Nephron progenitor cell (in vitro differentiated cells): Measurements from ENCODE around the gene AQP12B.

Experiments
- DNase-seq: peaks from one replicate; pipeline ENCODE4 v3.0.0; 2021
- H3K27ac Mint-ChIP-seq: 2 replicates; pipeline ENCODE4 v1.8.0; 2021; ENCODE audit warnings: mild to moderate bottlenecking, moderate library complexity, mixed read lengths
- H3K27me3 Mint-ChIP-seq: 2 replicates; pipeline ENCODE4 v1.8.0; 2021; ENCODE audit warnings: mild to moderate bottlenecking, low read depth, mixed read lengths; ENCODE audit not compliant: poor library complexity
- H3K36me3 Mint-ChIP-seq: 2 replicates; pipeline ENCODE4 v1.8.0; 2021; ENCODE audit warnings: low read depth, mixed read lengths
- H3K4me1 Mint-ChIP-seq: 2 replicates; pipeline ENCODE4 v1.8.0; 2021; ENCODE audit warnings: mixed read lengths
- H3K4me3 Mint-ChIP-seq: 2 replicates; pipeline ENCODE4 v1.8.0; 2021; ENCODE audit warnings: mild to moderate bottlenecking, moderate library complexity, mixed read lengths
- H3K9me3 Mint-ChIP-seq: 2 replicates; pipeline ENCODE4 v1.8.0; 2021; ENCODE audit warnings: mild to moderate bottlenecking, moderate library complexity, mixed read lengths
- CTCF ChIP-seq: fragments of 200-600 bp; sonication (generic); IDR thresholded peaks from 2 replicates; pipeline ENCODE4 v1.5.0; 2021; ENCODE audit warnings: antibody characterized with exemption

The AQP12B gene

GRCh38 chr2:240646900-240647502, 35.7 kb downstream of the AQP12B start:
- Mint-ChIP-seq H3K4me3 (no peak overlapping the region), H3K9me3 (peaks cover 12% of the 10 kb centered on the region), H3K27ac (no peak overlapping the region), H3K36me3 (no peaks in the 10 kb centered on the region), H3K27me3 (peaks cover 64% of the 10 kb centered on the region), H3K4me1 (peaks cover 30% of the 10 kb centered on the region)
- DNase-seq = no peak
- no peak for TF ChIP-seq CTCF

DNA sequence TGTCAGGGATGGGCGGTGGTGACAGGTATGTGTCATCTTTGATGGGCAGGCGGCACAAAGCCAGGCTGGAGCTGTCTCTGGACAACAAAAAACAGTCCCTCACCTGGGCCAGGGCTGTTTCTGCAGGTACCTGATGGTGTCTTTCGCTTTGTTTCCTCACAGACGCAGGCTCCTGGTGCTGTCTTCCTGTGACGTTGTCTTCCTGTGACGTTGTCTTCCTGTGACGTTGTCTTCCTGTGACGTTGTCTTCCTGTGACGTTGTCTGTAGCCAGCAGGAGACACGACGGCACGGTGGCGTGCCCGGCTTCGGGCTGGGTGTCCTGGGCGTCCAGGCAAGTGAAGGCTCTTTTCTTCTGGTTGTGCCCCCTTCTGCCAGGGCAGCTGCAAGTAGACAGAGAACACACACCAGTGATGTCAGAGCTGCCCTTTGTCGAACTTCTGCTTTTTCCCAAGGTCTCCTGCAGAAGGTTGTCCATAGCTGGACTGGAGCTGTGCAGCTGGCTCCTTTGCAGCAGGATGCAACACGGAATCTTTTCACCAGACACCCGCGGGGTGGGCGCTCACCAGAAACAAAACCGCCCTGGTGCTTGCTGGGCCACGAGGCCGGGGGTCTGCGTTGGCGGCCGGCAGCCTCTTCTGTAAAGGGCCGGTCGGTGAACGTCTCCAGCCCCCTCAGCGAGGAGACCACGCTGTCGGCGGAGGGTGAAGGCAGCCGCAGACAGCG, 36.3 kb downstream of the AQP12B start:
- Mint-ChIP-seq H3K4me3 (no peak overlapping the region), H3K27ac (no peak overlapping the region), H3K27me3 (peaks cover 59% of the 10 kb centered on the region), H3K36me3 (no peaks in the 10 kb centered on the region), H3K9me3 (peaks cover 6% of the 10 kb centered on the region), H3K4me1 (peaks cover 30% of the 10 kb centered on the region)
- DNase-seq = no peak
- no peak for TF ChIP-seq CTCF

DNA sequence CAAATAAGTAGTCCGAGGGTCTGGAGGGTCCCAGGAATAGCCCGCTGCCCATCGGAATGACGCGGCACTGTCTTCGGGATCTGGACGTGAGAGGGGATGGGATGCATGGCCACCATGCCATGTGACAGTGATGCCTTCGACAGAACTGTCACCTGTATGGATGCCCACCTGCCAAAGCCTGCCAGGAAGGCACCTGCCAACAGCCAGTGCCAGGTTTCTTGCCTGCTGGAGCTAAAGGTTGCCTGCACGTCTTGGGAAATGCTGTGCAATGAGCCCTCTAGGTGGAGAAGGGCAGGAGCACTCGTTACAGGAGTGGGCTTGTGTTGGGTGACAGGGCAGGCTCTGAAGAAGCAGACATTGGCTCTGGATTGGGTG, 36.9 kb downstream of the AQP12B start:
- TF ChIP-seq CTCF = no peak
- H3K27ac Mint-ChIP-seq = no peak overlapping the region
- no peak overlapping the region for H3K4me3 Mint-ChIP-seq
- DNase-seq = no peak
- peaks cover 56% of the 10 kb centered on the region for H3K27me3 Mint-ChIP-seq
- H3K4me1 Mint-ChIP-seq = peaks cover 30% of the 10 kb centered on the region
- no peaks in the 10 kb centered on the region for H3K36me3 Mint-ChIP-seq
- H3K9me3 Mint-ChIP-seq = peaks cover under 1% of the 10 kb centered on the region

- Mint-ChIP-seq H3K27ac (no peak overlapping the region), H3K4me3 (no peak overlapping the region), H3K9me3 (no peaks in the 10 kb centered on the region), H3K36me3 (no peaks in the 10 kb centered on the region), H3K4me1 (peaks cover 30% of the 10 kb centered on the region), H3K27me3 (peaks cover 56% of the 10 kb centered on the region)
- TF ChIP-seq CTCF = no peak
- no peak for DNase-seq
Measured at GRCh38 chr2:240645346-240645745, 37.3 kb downstream of the AQP12B start.

- no peaks in the 10 kb centered on the region for H3K36me3 Mint-ChIP-seq
- TF ChIP-seq CTCF = no peak
- H3K9me3 Mint-ChIP-seq = no peaks in the 10 kb centered on the region
- DNase-seq = no peak
- H3K27ac Mint-ChIP-seq = no peak overlapping the region
- peaks cover 56% of the 10 kb centered on the region for H3K27me3 Mint-ChIP-seq
- H3K4me3 Mint-ChIP-seq = no peak overlapping the region
- H3K4me1 Mint-ChIP-seq = peaks cover 30% of the 10 kb centered on the region
Measured at GRCh38 chr2:240644859-240645301, 37.8 kb downstream of the AQP12B start.
